HG03575 (cell line): Measurements from ENCODE around the gene OLIG2.

Source experiments
- ATAC-seq: cut with Tn5 transposase; IDR thresholded peaks from one replicate; pipeline ENCODE4 v1.9.1; 2021; ENCODE audit not compliant: unreplicated experiment, insufficient number of reproducible peaks, low FRiP score; ENCODE audit errors: extremely low read depth

OLIG2 gene

DNA sequence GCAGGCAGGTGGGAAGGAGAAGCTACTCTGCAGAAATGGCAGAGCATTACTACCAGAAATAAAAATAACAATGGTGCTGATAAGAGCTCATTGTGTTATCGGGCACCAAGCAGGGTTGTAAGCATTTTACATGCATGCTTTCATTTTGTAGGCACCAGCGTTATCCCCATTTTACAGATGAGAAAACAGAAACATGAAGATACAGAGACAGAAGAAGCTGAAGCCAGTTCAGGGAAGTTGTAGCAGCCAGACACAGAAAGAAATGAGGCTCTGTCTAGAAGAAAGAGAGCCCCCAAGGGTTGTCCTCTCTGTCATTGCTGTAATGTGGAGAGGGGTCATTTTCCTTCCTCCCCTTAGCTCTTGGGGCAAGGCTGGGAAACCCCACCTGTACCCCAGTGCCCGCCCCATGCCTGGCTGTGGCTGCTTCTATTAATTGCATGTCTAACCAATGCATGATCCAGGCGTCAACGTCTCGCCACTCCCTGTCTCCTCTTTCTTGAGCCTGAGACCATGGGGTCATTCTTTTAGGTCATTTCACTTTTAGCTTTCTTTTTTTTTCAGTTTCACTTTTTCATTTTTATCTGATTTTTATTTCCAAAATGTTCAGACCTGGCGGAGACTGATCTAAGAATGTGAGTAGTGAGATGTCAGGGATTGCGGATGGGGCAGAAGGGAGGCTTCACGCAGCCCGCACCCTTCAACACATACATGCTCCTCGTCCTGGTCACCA, 51.0 kb downstream of the OLIG2 start:
- ATAC-seq: no peak
